ENCODE results near the gene PLRG1. TPM values are rescaled to one million over a fixed set of nuclear protein-coding genes. Genes with fewer than 3 reads are reported as not detected.

PLRG1 gene
- total and polyA plus RNA-seq, 2 of the 8 experiments (the other 6 are each of a cell fraction or from before 2014, with no cell fraction given) = 63.5 to 108 TPM

- no peak overlapping the region for H4K5ac ChIP-seq (ENCODE audit: insufficient read length, low read depth, low read length)
- no peak overlapping the region for H2BK20ac ChIP-seq (ENCODE audit: low read length)
- no peak overlapping the region for H3K56ac ChIP-seq (replicated peaks; ENCODE audit: insufficient read length, low read depth, low read length)
- no peak overlapping the region for H3K4ac ChIP-seq (replicated peaks; ENCODE audit: insufficient read length, low read depth, low read length)
- H3K36me3 ChIP-seq (ENCODE audit: control insufficient read depth in 2 of 4, insufficient read depth in 4 of 4, low read length in 3 of 4) = no peaks in the 10 kb centered on the region
- no peak overlapping the region for H3K27ac ChIP-seq (ENCODE audit: low read depth, low read length)
- no peaks in the 10 kb centered on the region for H3K79me1 ChIP-seq (ENCODE audit: low read depth, low read length)
- H4K91ac ChIP-seq (replicated peaks; ENCODE audit: insufficient read length, low read length) = no peak overlapping the region
- no peak overlapping the region for H3K23ac ChIP-seq (ENCODE audit: insufficient read length)
- H4K20me1 ChIP-seq (replicated peaks in 1 of 2; ENCODE audit: control insufficient read depth in 1 of 2, insufficient read depth in 2 of 2, low read length in 2 of 2) = no peaks in the 10 kb centered on the region
- TF ChIP-seq MAFK (IDR thresholded peaks at IDR 0.05; ENCODE audit: low read depth, low read length) = no peak
- TF ChIP-seq HDAC6 (IDR thresholded peaks at IDR 0.05; ENCODE audit: low read depth, low read length) = no peak
- no peak for TF ChIP-seq NANOG (IDR thresholded peaks at IDR 0.05; ENCODE audit: insufficient read depth, low read depth, low read length, poor library complexity, severe bottlenecking)
- H3K79me2 ChIP-seq (ENCODE audit: control insufficient read depth in 1 of 2, insufficient read depth in 2 of 2, low read length in 2 of 2) = no peaks in the 10 kb centered on the region
- no peak overlapping the region for H3K18ac ChIP-seq (ENCODE audit: extremely low read depth, low read length)
- H2AFZ ChIP-seq (ENCODE audit: low read length) = no peak overlapping the region
- H2BK5ac ChIP-seq (ENCODE audit: low read depth, low read length) = no peak overlapping the region
- H3K27me3 ChIP-seq (replicated peaks in 1 of 4; ENCODE audit: control insufficient read depth in 3 of 4, extremely low read depth in 1 of 4, insufficient read depth in 3 of 4, low read length in 3 of 4) = no peaks in the 10 kb centered on the region
- ChIA-PET POLR2A (ENCODE audit: partially characterized antibody) (no interaction called here), CTCF (ENCODE audit: partially characterized antibody) (interaction anchor here (0.6 to 2.3 kb wide), 5 partner anchors 9 to 40 kb away, joined by 3 to 11 read pairs (median 3); partner anchors contain the start of gene FGG)
- H3K4me2 ChIP-seq (ENCODE audit: insufficient read depth in 1 of 2, low read depth in 2 of 2, low read length in 2 of 2) = no peak overlapping the region
- H2AK5ac ChIP-seq (ENCODE audit: low read depth, low read length) = no peak overlapping the region
- no peak overlapping the region for H4K8ac ChIP-seq (ENCODE audit: extremely low read depth, insufficient read depth, low read length)
- DNase-seq (ENCODE audit: low read depth in 1 of 2, low spot score in 2 of 2) (no peak), FAIRE-seq (no peak)
- no peaks in the 10 kb centered on the region for H3K9me3 ChIP-seq (ENCODE audit: insufficient read depth in 2 of 2, low read depth in 1 of 2, low read length in 1 of 2)
- H3K14ac ChIP-seq (ENCODE audit: insufficient read length) = no peak overlapping the region
- H2BK120ac ChIP-seq (replicated peaks; ENCODE audit: low read depth, low read length) = no peak overlapping the region
- no peaks in the 10 kb centered on the region for H3K4me1 ChIP-seq (replicated peaks in 1 of 4; ENCODE audit: control insufficient read depth in 3 of 4, insufficient read depth in 4 of 4, low read length in 3 of 4)
- no peak overlapping the region for H3K9ac ChIP-seq (replicated peaks in 1 of 4; ENCODE audit: extremely low read depth in 1 of 4, low read depth in 3 of 4, low read length in 3 of 4)
- WGBS, 2 experiments (ENCODE audit: extremely low coverage in 1 of 2, insufficient coverage in 1 of 2, insufficient read length in 1 of 2, insufficient replicate concordance in 2 of 2, low coverage in 1 of 2, low lambda C conversion rate in 2 of 2, missing lambda C conversion rate in 1 of 2) = 88% methylated on average over 3 of the region's 3 CpGs; no CpG with 5 or more reads in 1 of the 2 experiments
- no peak overlapping the region for H3K4me3 ChIP-seq (ENCODE audit: extremely low read depth in 1 of 4, insufficient read depth in 2 of 4, low read depth in 3 of 4, low read length in 4 of 4)
- H2BK15ac ChIP-seq (ENCODE audit: low read length) = no peak overlapping the region
- no peaks in the 10 kb centered on the region for H3K23me2 ChIP-seq (ENCODE audit: low read depth, low read length)
- H2BK12ac ChIP-seq (ENCODE audit: low read depth, low read length) = no peak overlapping the region
Observed at GRCh38 chr4:154583230-154583629, 33.0 kb upstream of the PLRG1 start.

All from H1 (cell line).